Bone marrow (tissue), 2 donors: ENCODE data around the gene RNU1-3.
A peak's percentile ranks its signal among the peaks of the same experiment; 100 is the strongest.
"Not testable (repeated sequence)": the region's sequence is repeated elsewhere in the genome, so short reads cannot be mapped to it uniquely, and the experiment has no call there.

Experiments
- DNase-seq, 2 donors: peaks; one replicate each; lab custom pipeline; 2025; lab: John Stamatoyannopoulos, UW

RNU1-3 gene

DNA sequence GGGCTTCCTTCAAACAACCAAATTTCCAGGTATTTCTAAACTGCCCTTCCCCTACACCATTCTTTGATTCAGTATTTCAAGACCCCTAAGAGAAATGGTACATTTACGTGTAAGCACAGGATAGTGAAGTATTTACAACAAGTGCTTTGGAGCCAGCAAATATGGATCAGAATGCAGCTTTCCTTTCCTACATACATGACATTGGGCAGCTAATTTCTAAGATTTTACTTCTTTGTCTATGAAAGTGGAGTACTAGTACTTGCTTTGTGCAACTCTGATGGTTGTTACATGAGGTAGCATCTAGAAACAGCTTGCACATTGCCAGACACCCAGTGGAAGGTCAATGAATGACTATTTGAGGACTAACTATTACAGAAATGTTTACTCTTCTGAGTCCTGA, 15.2 kb downstream of the RNU1-3 start:
- not testable (repeated sequence) for DNase-seq

DNA sequence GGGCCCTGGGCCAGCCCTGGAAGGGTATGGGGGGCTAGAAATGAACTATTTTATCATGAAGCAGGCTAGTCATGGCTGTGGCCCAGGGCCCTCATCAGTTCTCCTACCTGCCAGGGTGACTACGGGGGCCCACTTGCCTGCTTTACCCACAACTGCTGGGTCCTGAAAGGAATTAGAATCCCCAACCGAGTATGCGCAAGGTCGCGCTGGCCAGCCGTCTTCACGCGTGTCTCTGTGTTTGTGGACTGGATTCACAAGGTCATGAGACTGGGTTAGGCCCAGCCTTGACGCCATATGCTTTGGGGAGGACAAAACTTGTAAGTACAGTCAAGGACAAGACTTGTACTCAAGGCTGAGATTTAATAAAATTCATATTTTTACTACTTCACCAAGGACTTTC, 16.8 kb downstream of the RNU1-3 start:
- DNase-seq: not testable (repeated sequence)

GRCh38 chr1:16649390-16649789, 17.4 kb downstream of the RNU1-3 start:
- not testable (repeated sequence) for DNase-seq

GRCh38 chr1:16648756-16649155, 18.0 kb downstream of the RNU1-3 start:
- not testable (repeated sequence) for DNase-seq

GRCh38 chr1:16648250-16648649, 18.5 kb downstream of the RNU1-3 start:
- not testable (repeated sequence) for DNase-seq

- DNase-seq: not testable (repeated sequence)
Measured at GRCh38 chr1:16647179-16648176, 19.3 kb downstream of the RNU1-3 start.

- not testable (repeated sequence) for DNase-seq
Measured at GRCh38 chr1:16646716-16647115, 20.0 kb downstream of the RNU1-3 start.

GRCh38 chr1:16646061-16646664, 20.6 kb downstream of the RNU1-3 start:
- DNase-seq: not testable (repeated sequence)

DNA sequence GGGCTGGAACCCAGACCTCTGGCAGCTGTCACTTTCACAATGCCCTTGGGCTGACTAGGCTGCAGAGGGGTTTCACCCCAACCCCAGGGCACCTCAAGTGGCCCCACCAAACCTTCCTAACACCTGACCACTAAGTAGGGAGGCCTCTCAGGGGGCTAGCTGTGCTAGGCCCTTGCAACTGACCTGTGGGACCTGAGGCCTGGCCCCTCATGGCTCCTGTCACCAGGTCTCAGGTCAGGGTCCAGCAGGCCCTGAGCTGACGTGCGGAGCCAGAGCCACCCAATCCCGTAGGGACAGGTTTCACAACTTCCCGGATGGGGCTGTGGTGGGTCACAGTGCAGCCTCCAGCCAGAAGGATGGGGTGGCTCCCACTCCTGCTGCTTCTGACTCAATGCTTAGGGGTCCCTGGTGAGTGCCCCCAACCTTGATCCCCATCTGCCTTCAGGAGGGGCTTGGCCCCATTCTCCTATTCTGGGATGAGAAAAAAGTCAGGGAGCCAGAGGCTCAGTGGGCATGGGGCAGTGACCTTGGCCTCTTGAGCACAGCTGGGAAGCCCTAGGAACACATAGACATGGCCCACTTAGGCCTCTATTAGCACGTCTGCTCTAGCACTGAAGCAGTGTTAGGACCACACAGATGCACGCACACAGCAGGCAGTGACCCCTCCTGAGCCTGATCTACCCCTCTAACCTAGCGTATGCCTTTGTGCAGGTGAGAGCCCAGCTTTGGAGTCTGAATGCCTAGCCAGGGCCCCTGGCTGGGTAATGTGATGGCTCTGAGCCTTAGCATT, 21.3 kb downstream of the RNU1-3 start:
- DNase-seq: not testable (repeated sequence)

GRCh38 chr1:16644482-16645270, 22.1 kb downstream of the RNU1-3 start:
- peak; percentile 90 to 99 for DNase-seq

DNA sequence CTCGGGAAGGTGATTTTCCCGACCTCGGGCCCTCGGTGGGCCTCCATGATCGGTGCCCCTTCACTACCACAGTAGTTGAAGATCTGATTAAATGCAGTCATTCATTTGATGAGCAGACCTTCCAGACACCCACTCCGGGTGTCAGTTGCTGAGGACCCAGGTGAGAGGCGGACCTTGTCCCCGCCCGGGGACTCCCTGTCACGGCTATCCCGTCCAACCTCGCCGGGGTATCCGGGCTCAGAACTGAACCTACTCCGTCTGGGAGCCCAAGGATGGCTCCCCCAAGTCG, 22.6 kb downstream of the RNU1-3 start:
- no peak for DNase-seq

GRCh38 chr1:16643476-16644192, 23.1 kb downstream of the RNU1-3 start:
- not testable (repeated sequence) for DNase-seq

DNA sequence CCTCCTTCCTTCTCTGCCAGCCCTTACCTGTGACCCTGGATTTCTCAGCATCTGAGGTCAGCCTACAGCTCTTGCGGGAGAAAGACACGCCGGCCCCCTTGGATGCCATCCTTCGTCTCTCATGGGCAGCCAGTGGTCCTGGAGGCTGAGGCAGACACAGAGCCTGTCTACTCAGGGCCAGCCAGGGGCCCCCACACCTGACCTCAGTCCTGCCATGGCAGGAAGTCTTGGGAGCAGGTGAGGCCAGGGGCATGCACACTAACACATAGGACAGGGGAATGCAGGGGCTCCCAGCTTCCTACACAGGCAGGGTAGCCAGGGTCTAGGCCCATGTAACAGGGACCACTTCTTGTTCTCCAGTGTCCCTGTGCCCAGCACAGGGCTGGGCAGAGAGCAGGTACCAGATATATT, 23.7 kb downstream of the RNU1-3 start:
- not testable (repeated sequence) for DNase-seq

GRCh38 chr1:16642025-16642966, 24.5 kb downstream of the RNU1-3 start:
- DNase-seq: not testable (repeated sequence)

GRCh38 chr1:16641159-16641975, 25.4 kb downstream of the RNU1-3 start:
- not testable (repeated sequence) for DNase-seq

DNA sequence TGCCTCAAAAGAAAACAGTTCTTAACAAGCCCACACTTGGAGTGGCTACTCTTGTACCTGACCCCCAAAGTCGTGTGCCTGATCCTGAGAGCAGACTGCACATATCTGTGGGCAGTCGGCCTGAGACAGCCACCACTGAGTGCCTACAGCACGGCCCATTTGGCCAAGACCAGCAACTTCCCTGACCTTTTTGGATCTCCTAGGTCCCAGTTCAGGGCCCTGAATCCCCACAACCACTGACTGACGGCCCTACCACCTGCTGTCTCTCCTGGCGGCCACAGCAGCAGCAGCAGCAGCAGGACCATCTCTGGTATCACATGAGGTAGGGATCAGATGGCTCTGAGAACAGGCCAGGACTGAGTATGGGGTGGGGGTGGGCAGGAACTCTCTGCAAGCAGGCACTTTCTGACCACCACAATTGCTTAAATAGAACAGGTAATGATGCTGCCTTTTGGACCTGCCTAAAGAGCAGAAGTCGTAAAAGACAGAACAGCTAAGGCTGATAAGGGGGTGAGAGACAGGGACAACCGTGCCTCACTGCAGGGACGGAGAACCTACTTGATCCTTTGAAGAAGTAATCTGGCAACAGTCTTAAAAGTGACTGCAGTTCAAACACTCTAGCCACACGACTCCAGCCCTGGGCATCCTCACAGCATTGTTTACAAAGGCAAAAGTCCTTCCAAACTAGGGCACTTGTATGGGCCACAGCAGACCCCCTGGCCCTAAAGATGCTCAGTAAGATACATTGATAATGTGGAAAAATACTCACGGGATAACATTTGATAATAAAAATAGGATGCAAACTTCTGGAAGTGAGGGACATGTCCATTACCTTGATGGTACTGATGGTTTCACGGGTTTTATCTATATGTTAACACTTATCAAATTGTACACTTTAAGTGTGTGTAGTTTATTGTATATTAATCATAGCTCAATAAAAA, 27.4 kb downstream of the RNU1-3 start:
- DNase-seq: not testable (repeated sequence)

GRCh38 chr1:16637941-16638778, 28.6 kb downstream of the RNU1-3 start:
- DNase-seq: not testable (repeated sequence)
